Renal cortical epithelial cell (primary cell): ENCODE measurements around the gene MEIS1. TPM values are rescaled to one million over a fixed set of nuclear protein-coding genes. Genes with fewer than 3 reads are reported as not detected.

Experiments used
- DNase-seq: peaks from one replicate; pipeline ENCODE4 v3.0.0-alpha.2; 2011; ENCODE audit warnings: low read depth
- total RNA-seq: library from RNA; depleted of rRNA; stranded (reverse); fragments of >200 nt; gene quantifications from 2 replicates; pipeline ENCODE4 v1.2.3, GENCODE V29; 2014

Gene MEIS1
- total RNA-seq, 1 donor from 2014 or later, result 1.8 TPM

DNA sequence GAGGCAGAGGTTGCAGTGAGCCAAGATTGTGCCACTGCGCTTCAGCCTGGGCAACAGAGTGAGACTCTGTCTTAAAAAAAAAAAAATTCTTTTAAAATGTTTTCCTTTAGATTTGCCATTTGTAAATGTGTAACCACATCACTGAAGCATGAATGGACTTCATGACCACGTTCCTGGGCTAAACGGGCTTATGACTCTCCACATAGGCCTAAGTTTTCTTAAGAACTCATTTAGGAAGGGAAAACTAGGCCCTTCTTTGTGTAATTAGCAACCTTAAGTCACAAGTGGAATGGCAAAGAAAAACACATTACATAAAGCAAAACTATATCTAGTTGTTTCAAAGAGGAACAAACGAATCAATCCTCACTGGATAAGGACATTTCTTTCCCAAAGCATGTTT lies 99.5 kb downstream of the MEIS1 start:
- DNase-seq, result peak; percentile 94

GRCh38 chr2:66535574-66536289 lies 100.8 kb downstream of the MEIS1 start:
- no peak for DNase-seq

DNA sequence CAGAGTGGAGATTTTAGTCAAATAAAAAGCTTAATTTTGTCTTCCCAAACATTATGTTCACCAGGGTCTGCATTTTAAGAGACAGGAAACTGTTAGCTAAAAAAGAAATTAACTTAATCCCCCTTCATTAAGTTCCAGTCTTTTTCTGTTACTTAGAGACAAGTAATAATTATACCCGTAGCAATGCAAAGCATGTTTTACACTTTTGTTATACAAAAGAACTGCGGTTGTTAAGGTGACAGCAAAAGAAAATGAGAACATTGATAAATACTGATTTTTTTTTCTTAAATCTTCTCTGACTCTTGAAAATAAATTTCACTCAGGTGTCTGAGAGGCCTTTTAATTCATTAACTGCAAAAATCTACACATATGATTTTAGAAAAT lies 101.4 kb downstream of the MEIS1 start:
- no peak for DNase-seq

DNA sequence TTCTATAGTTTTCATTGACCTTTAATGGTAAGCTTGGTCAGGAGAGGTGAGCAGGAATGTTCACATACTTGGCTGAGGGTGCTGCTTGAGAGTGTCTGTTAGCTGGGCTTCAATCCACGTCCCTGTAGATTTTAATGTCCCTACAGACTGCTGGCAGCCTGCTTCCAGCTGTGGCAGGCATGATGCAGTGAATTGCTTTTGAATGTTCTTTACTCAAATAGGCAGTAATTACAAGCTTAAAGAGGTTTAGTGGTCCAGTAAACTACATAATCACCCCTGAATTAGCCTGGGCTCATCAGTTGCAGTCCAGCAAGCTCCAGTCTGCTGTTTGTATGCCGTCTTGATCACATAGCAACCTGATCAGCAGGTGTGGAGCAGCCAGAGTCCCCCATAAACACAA lies 102.1 kb downstream of the MEIS1 start:
- DNase-seq, result no peak

DNA sequence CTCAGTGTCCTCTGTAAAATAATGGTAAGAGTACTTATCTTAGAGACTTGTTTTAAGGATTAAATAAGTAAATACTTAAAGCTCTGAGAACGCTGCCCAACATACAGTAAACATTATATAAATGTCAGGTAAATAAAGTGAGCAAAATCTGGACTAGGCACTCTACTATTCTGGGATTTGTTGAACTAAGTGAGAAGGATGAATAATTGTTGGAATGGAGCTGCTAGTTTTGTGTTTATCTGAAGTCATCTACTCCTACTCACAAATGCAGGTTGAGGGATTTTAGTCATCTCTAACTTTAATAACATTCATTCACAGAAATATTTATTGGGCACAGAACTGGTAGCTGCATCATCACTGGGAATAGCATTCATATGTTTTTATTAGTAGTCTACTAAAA lies 103.4 kb downstream of the MEIS1 start:
- no peak for DNase-seq

DNA sequence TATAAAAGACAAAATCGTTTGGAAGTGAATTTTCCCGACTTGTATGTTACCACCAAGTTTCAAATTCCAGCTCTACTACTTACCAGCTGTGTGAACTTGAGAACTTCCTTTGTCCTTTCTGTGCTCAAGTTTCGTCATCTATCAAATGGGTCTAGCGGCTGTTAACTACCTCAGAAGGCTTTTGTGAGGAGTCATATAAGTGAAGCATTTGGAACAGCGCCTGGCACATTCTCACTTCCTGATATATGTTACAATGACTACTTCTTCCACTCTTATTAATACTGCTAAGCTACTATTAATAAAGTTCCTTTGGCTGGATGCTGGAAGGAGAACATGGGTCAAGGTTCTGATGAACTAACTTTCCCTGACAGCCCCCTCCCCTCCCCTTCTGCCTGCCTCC lies 104.5 kb downstream of the MEIS1 start:
- no peak for DNase-seq

GRCh38 chr2:66541646-66542045 lies 106.7 kb downstream of the MEIS1 start:
- no peak for DNase-seq

DNA sequence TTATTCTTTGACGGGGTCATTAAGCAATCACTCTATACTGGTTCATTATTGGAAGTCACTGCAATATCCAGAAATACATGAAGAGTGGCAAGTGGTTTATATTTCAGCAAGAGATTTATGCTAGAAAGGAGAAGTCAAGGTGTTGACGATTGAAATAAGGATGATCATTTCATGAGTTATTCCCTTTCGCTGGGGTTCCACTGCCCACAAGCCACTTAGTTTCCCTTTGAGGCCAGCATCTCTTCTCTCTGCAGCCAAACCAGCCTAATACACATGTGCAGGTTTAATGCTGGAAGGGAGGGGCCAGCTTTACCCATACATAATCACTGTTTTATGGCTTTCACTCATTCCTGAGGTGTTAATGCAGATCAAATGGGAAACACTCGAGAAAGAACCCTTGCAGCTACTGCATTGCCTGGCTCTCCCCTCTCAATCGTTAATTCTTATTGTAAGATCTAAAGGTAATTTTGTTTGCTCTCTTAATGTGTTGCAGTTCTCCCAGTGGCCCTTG lies 108.4 kb downstream of the MEIS1 start:
- DNase-seq, result no peak

DNA sequence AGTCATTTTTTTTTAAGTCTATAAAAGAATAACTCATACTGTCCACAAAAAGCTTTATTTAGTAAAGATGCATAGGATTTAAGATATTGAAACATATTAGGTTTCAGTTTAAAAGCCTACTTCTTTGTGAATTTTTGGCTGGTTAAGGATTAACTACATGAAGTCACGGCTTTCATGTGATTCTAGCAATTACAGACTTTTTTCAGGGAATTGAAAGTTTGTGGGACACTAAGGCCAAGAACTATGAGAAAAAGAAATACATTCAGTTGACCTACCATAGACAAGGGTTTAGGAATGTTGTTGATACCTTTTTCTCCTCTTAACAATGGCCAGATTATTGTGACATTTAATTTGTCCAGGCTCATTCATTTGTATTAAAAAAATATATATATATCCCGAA lies 109.3 kb downstream of the MEIS1 start:
- DNase-seq, result peak; percentile 43

DNA sequence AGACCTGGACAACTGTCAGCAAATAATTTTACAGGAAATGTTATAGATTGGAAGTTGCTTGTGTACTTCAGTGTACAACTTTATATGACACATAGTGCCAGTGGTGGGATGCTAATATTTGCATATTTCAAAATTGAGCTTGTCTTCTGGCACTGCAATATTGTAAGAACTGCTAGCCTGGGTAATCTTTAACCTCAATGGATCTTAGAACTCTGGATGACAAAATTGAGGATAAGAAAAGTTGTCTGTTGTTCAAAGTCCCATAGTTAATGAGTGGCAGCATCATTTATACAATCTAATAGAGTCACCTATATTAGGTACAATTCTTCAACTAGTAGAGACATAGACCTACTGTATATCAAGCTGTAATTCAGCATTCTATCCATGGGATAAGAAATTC lies 110.3 kb downstream of the MEIS1 start:
- DNase-seq, result no peak

DNA sequence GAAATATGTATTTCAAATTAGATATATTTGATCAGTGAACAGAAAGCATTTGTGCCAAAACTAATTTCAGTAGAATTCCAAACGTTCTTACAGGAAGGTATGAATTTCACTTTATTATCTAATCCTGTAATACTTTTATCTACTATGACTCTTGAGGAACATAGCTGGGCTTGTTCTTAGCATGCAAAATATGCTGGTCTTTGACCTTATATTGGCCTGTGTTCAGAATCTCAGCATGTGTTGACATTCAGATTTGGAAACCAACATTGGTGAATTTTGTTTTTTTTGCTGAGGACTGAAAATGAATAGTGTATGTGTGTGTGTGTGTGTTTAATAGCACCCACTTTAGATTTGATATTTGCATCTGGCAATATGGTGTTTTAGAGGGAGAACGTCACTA lies 112.2 kb downstream of the MEIS1 start:
- no peak for DNase-seq

DNA sequence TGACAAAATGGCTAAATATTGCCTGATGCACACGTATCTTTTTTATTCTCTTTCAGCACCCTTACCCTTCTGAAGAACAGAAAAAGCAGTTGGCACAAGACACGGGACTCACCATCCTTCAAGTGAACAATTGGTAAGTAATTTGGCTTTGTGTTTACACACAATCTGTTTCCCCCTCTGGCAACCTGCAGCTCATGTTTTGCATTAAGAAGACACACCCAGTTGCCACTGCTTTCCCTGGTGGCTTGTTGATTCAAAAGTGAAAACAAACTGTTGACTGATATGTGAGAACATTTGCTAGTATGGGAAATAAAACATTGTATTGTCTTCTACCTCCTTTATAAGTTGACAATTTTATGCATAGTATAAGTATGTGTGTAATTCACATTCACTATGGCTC lies 113.0 kb downstream of the MEIS1 start:
- no peak for DNase-seq

DNA sequence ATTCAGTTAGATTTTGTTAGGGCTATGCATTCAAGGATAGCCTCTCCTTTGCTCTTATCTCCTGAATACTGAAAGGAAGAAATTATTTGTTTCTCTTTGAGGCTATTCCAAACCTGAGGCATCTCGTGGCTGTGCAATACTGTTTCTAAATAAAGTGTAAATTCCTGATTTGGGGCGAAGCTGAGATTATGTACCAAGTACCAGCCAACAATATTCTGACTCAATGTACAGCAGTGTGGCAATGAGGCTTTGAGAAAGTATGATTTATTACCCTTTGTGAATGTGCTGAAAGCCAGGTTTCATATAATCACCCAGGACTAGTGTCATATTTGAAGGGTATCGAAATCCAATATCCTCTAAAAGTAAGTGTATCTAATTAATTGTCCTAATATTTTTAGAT lies 113.5 kb downstream of the MEIS1 start:
- DNase-seq, result no peak

DNA sequence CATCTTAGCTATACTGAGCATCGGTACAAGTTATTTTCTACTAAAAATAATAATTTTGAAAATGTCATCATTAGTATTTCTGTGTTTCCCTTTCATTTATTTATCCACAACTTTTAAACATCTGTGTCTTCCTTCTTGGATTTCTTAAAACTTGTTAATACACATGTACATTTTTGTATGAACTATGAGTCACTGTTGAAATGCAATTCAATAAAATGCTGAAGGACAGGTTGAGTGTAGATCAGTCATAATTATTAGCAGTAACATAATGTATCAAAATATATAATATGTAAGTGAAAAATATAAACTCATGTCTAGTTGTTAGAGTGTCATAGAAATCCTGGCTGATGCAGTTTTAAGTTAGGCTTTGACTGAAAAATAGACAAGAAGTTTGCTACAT lies 115.9 kb downstream of the MEIS1 start:
- no peak for DNase-seq

- no peak for DNase-seq
These were observed 118.4 kb downstream of the MEIS1 start for GRCh38 chr2:66553370-66553769.

- DNase-seq, result no peak
These were observed 120.2 kb downstream of the MEIS1 start for GRCh38 chr2:66555091-66555490.

- no peak for DNase-seq
These were observed 120.8 kb downstream of the MEIS1 start for GRCh38 chr2:66555501-66556324.

GRCh38 chr2:66559672-66560071 lies 124.7 kb downstream of the MEIS1 start:
- no peak for DNase-seq

DNA sequence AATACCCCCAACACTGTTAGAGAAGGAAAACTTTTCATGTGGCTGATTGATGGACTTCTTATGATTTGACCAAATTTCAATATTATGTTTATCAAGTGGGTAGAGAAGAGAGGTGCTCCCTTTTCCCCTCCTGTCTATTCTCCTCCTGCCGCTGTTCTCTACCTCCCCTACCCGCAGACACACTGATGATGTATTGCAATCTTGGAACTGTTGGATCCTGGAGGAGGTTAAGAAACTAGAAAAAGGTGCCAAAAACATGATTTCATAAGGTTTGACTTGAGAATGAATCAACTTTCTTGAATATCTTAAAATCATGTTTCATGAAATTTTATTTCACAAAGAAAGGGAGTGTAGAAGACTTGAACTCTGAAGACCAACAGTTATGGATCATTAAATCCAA lies 125.8 kb downstream of the MEIS1 start:
- DNase-seq, result no peak

- DNase-seq, result peak; percentile 83
These were observed 126.8 kb downstream of the MEIS1 start for GRCh38 chr2:66561645-66562303.

GRCh38 chr2:66562304-66562685 lies 127.4 kb downstream of the MEIS1 start:
- no peak for DNase-seq

GRCh38 chr2:66563473-66563872 lies 128.5 kb downstream of the MEIS1 start:
- no peak for DNase-seq

- peak; percentile 66 for DNase-seq
These were observed 130.4 kb downstream of the MEIS1 start for GRCh38 chr2:66565291-66565690.
